Measurements from ENCODE around the gene PDZD8.

DNA sequence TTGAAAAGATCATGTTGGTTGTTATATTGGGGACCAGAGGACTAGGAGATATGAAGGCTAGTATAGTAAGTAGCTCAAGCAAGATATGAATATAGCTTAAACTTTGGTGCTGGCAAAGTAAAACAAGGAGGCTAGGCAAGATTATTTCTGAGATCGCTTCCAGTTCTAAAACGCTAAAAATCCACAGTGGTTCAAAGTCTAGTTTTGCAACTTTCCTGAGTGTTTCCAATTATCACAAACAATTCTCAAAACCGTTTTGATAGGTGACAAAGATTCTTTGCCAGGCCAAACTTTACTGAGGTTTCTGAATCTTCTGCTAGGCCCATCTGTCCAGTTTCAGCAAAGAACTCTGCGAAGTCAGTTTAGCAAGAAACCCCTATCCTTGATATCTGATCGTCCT is 35.3 kb downstream of the PDZD8 start:
- TF ChIP-seq, protein P1, sequence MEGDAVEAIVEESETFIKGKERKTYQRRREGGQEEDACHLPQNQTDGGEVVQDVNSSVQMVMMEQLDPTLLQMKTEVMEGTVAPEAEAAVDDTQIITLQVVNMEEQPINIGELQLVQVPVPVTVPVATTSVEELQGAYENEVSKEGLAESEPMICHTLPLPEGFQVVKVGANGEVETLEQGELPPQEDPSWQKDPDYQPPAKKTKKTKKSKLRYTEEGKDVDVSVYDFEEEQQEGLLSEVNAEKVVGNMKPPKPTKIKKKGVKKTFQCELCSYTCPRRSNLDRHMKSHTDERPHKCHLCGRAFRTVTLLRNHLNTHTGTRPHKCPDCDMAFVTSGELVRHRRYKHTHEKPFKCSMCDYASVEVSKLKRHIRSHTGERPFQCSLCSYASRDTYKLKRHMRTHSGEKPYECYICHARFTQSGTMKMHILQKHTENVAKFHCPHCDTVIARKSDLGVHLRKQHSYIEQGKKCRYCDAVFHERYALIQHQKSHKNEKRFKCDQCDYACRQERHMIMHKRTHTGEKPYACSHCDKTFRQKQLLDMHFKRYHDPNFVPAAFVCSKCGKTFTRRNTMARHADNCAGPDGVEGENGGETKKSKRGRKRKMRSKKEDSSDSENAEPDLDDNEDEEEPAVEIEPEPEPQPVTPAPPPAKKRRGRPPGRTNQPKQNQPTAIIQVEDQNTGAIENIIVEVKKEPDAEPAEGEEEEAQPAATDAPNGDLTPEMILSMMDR (optimal IDR thresholded peaks at IDR 0.05 in 1 of 3, IDR thresholded peaks at IDR 0.05 in 1 of 3, conservative IDR thresholded peaks at IDR 0.05 in 1 of 3; ENCODE audit: extremely low read depth in 1 of 3, insufficient read depth in 2 of 3, low read length in 3 of 3): no peak
- TF ChIP-seq EZH2 (IDR thresholded peaks at IDR 0.05; ENCODE audit: low read length): no peak
